Measurements from ENCODE around the gene FAM20A.

The FAM20A gene

GRCh38 chr17:68600931-68601564 is at the start of gene FAM20A:
Gene FAM20A (minus strand): TSS chr17:68601367. CDS start chr17:68600666, 701 bp downstream.
- DNase-seq (ENCODE audit: low spot score): no peak

GRCh38 chr17:68649324-68649723 is 48.2 kb upstream of the FAM20A start:
- no peak for DNase-seq (ENCODE audit: low spot score)

GRCh38 chr17:68646626-68647526 is 45.7 kb upstream of the FAM20A start:
- no peak for DNase-seq (ENCODE audit: low spot score)

GRCh38 chr17:68642118-68642412 is 40.9 kb upstream of the FAM20A start:
- no peak for DNase-seq (ENCODE audit: low spot score)

- DNase-seq (ENCODE audit: low spot score): no peak
These were observed 40.3 kb upstream of the FAM20A start for GRCh38 chr17:68641276-68642117.

- no peak for DNase-seq (ENCODE audit: low spot score)
These were observed 39.2 kb upstream of the FAM20A start for GRCh38 chr17:68640242-68640989.

- DNase-seq (ENCODE audit: low spot score): no peak
These were observed 33.2 kb upstream of the FAM20A start for GRCh38 chr17:68634345-68634876.

- no peak for DNase-seq (ENCODE audit: low spot score)
These were observed 27.4 kb upstream of the FAM20A start for GRCh38 chr17:68628576-68628957.

GRCh38 chr17:68627956-68628575 is 26.9 kb upstream of the FAM20A start:
- no peak for DNase-seq (ENCODE audit: low spot score)

GRCh38 chr17:68624381-68624780 is 23.2 kb upstream of the FAM20A start:
- no peak for DNase-seq (ENCODE audit: low spot score)

- DNase-seq (ENCODE audit: low spot score): no peak
These were observed 22.6 kb upstream of the FAM20A start for GRCh38 chr17:68623811-68624210.

- DNase-seq (ENCODE audit: low spot score): no peak
These were observed 21.3 kb upstream of the FAM20A start for GRCh38 chr17:68622423-68622822.

GRCh38 chr17:68621065-68621464 is 19.9 kb upstream of the FAM20A start:
- DNase-seq (ENCODE audit: low spot score): no peak

- no peak for DNase-seq (ENCODE audit: low spot score)
These were observed 15.2 kb upstream of the FAM20A start for GRCh38 chr17:68616334-68616733.

- no peak for DNase-seq (ENCODE audit: low spot score)
These were observed 13.6 kb upstream of the FAM20A start for GRCh38 chr17:68614718-68615117.

- peak; percentile 16 for DNase-seq (ENCODE audit: low spot score)
These were observed 12.7 kb upstream of the FAM20A start for GRCh38 chr17:68613739-68614298.

GRCh38 chr17:68612923-68613292 is 11.7 kb upstream of the FAM20A start:
- no peak for DNase-seq (ENCODE audit: low spot score)

GRCh38 chr17:68612209-68612922 is 11.2 kb upstream of the FAM20A start:
- DNase-seq (ENCODE audit: low spot score): no peak

- DNase-seq (ENCODE audit: low spot score): no peak
These were observed 10.4 kb upstream of the FAM20A start for GRCh38 chr17:68611353-68612208.
